K562 (cell line): Measurements from ENCODE around the gene FMNL1. TPM values are rescaled to one million over a fixed set of nuclear protein-coding genes. Genes with fewer than 3 reads are reported as not detected.

ENCODE experiments used
- BCLAF1 ChIP-seq, 2 experiments: fragments of 450-650 bp in 1 of 2; IDR thresholded peaks; 2 replicates each; pipeline ENCODE4 v1.6.1; 2011 to 2017; ENCODE audit warnings: low read depth in 2 of 2, antibody characterized with exemption in 1 of 2, borderline replicate concordance in 1 of 2, low read length in 1 of 2, mild to moderate bottlenecking in 1 of 2, mixed read lengths in 1 of 2; ENCODE audit not compliant: control insufficient read depth in 1 of 2
- CEBPG ChIP-seq, 3 experiments: fragments of 200-800 bp in 1 of 3; sonication (Bioruptor generic) in 1 of 3; sonication (generic) in 1 of 3; formaldehyde crosslinking in 1 of 3; IDR thresholded peaks in 2 of 3; conservative IDR thresholded peaks in 1 of 3; 2 replicates each; pipeline versions ENCODE4 v1.6.1 to v1.8.0; 2016 to 2022; ENCODE audit warnings: missing compliant biosample characterization in 2 of 3, missing genetic modification characterization in 2 of 3, mild to moderate bottlenecking in 1 of 3, missing genetic modification reagents in 1 of 3
- FOSL1 ChIP-seq: fragments of 200-800 bp; sonication (Bioruptor generic); conservative IDR thresholded peaks from 2 replicates; pipeline ENCODE4 v1.6.1; 2016; ENCODE audit warnings: missing genetic modification characterization, missing compliant biosample characterization
- HNRNPLL ChIP-seq: fragments of 200-400 bp; formaldehyde crosslinking; IDR thresholded peaks from 2 replicates; pipeline ENCODE4 v1.6.1; 2017; ENCODE audit warnings: low read length, low read depth, mild to moderate bottlenecking; ENCODE audit not compliant: poor library complexity, severe bottlenecking
- IRF9 ChIP-seq: fragments of 450-650 bp; IDR thresholded peaks from 2 replicates; pipeline ENCODE4 v1.6.1; 2016; ENCODE audit warnings: missing biosample characterization, missing genetic modification characterization
- KAT2B ChIP-seq: IDR thresholded peaks from one replicate; pipeline ENCODE4 v1.6.1; 2012; ENCODE audit warnings: low read depth, mild to moderate bottlenecking, control low read depth, inconsistent platforms, low read length, moderate library complexity
- MCM3 ChIP-seq: fragments of 450-650 bp; IDR thresholded peaks from 2 replicates; pipeline ENCODE4 v1.6.1; 2016
- MYBL2 ChIP-seq, 2 experiments: fragments of 450-650 bp in 1 of 2; sonication (generic) in 1 of 2; formaldehyde crosslinking in 1 of 2; IDR thresholded peaks; 2 replicates each; pipeline versions ENCODE4 v1.6.1 to v1.8.1; 2017 to 2022; ENCODE audit warnings: borderline replicate concordance in 1 of 2, inconsistent platforms in 1 of 2, low read depth in 1 of 2, mild to moderate bottlenecking in 1 of 2, missing genetic modification reagents in 1 of 2, moderate library complexity in 1 of 2
- NFE2L1 ChIP-seq: fragments of 450-650 bp; IDR thresholded peaks from 2 replicates; pipeline ENCODE4 v1.6.1; 2016; ENCODE audit warnings: missing genetic modification characterization, low read depth, mild to moderate bottlenecking, missing compliant biosample characterization, moderate library complexity, borderline replicate concordance
- NKRF ChIP-seq: fragments of 450-650 bp; IDR thresholded peaks from 2 replicates; pipeline ENCODE4 v1.6.1; 2016; ENCODE audit warnings: borderline replicate concordance
- PPARD ChIP-seq: fragments of 250-450 bp; sonication (Bioruptor Pico); IDR thresholded peaks from 2 replicates; pipeline ENCODE4 v1.8.0; 2022; ENCODE audit warnings: inconsistent platforms, mild to moderate bottlenecking, moderate library complexity
- RAD21 ChIP-seq, 2 experiments: fragments of 250-450 bp in 1 of 2; fragments of 450-650 bp in 1 of 2; sonication (Bioruptor Pico) in 1 of 2; formaldehyde crosslinking in 1 of 2; IDR thresholded peaks in 1 of 2; conservative IDR thresholded peaks in 1 of 2; 2 replicates each; pipeline versions ENCODE4 v1.4.0 to v1.8.0; 2020 to 2022; ENCODE audit warnings: mild to moderate bottlenecking in 2 of 2, moderate library complexity in 1 of 2
- XRCC4 ChIP-seq: IDR thresholded peaks from one replicate; pipeline ENCODE4 v1.6.1; 2011; ENCODE audit not compliant: insufficient read depth, insufficient read length; ENCODE audit errors: extremely low read depth
- ZBTB5 ChIP-seq: fragments of 450-650 bp; IDR thresholded peaks from 2 replicates; pipeline ENCODE4 v1.6.1; 2017; ENCODE audit warnings: antibody characterized with exemption
- ZFX ChIP-seq: sonication (generic); formaldehyde crosslinking; IDR thresholded peaks from 2 replicates; pipeline ENCODE4 v1.8.0; 2022; ENCODE audit warnings: mild to moderate bottlenecking, missing genetic modification reagents, moderate library complexity
- ZNF253 ChIP-seq: fragments of 250-450 bp; sonication (Bioruptor Pico); conservative IDR thresholded peaks from 2 replicates; pipeline ENCODE4 v1.6.1; 2021; ENCODE audit warnings: mild to moderate bottlenecking
- polyA plus RNA-seq, 8 experiments: library from polyadenylated mRNA; depleted of rRNA in 4 of 8; stranded (reverse) in 5 of 8; unstranded in 3 of 8; fragments of >200 nt; fragmentation: Nextera tagmentation in 2 of 8; fragmentation: Illumina TruSeq in 1 of 8; extraction: Ambion mirVana in 2 of 8; extraction: Trizol in 1 of 8; gene quantifications; 2 replicates each; pipeline versions ENCODE4 v1.2.1 to v1.2.3, GENCODE V29; 2011 to 2014; ENCODE audit warnings: inconsistent platforms in 1 of 8, missing spikeins in 1 of 8
- total RNA-seq, 7 experiments: library from RNA; depleted of rRNA in 6 of 7; stranded (reverse); fragments of >200 nt in 6 of 7; fragmentation: Illumina TruSeq in 2 of 7; extraction: Trizol in 2 of 7; gene quantifications; 2 replicates each; pipeline versions ENCODE4 v1.2.1 to v1.2.3, GENCODE V29; 2011 to 2021; ENCODE audit warnings: low replicate concordance in 1 of 7

Gene FMNL1
- total and polyA plus RNA-seq, 9 of the 15 experiments (the other 6 are each of a cell fraction or from before 2014, with no cell fraction given), result 0.70 to 36.6 (median 7.7) TPM

- no peak for TF ChIP-seq NFE2L1
- TF ChIP-seq KAT2B, result no peak
- no peak for TF ChIP-seq ZBTB5
- no peak for TF ChIP-seq PPARD
- no peak for TF ChIP-seq BCLAF1 (IDR thresholded peaks at IDR 0.05; ENCODE audit: borderline replicate concordance in 1 of 2, control insufficient read depth in 1 of 2, low read depth in 2 of 2, low read length in 1 of 2)
- TF ChIP-seq FOSL1 (tag), result peak; percentile 43
- no peak for TF ChIP-seq RAD21 (CRISPR knock-in tag; conservative IDR thresholded peaks at IDR 0.05 in 1 of 2, IDR thresholded peaks at IDR 0.05 in 1 of 2)
- TF ChIP-seq HNRNPLL, result peak; percentile 16
- no peak for TF ChIP-seq MCM3
- no peak for TF ChIP-seq ZNF253 (CRISPR knock-in tag)
- no peak for TF ChIP-seq IRF9 (tag)
- 0 out of 2 replicates have a peak, but pooled peaks have one; percentile 24 for TF ChIP-seq ZFX (CRISPR knock-in tag)
- no peak for TF ChIP-seq XRCC4
- no peak for TF ChIP-seq NKRF
- TF ChIP-seq CEBPG (CRISPR knock-in tag; IDR thresholded peaks at IDR 0.05), result no peak
- TF ChIP-seq CEBPG (tag; conservative IDR thresholded peaks at IDR 0.05 in 1 of 2, IDR thresholded peaks at IDR 0.05 in 1 of 2), result no peak
- no peak for TF ChIP-seq MYBL2 (IDR thresholded peaks at IDR 0.05; ENCODE audit: low read depth)
- TF ChIP-seq MYBL2 (CRISPR knock-in tag; IDR thresholded peaks at IDR 0.05; ENCODE audit: borderline replicate concordance), result no peak
Observed at GRCh38 chr17:45296003-45296832, 74.5 kb downstream of the FMNL1 start (continued).
